Caco-2 (cell line): ENCODE data around the gene CDKAL1. TPM values are rescaled to one million over a fixed set of nuclear protein-coding genes. Genes with fewer than 3 reads are reported as not detected.
"Not testable (repeated sequence)": the region's sequence is repeated elsewhere in the genome, so short reads cannot be mapped to it uniquely, and the experiment has no call there.

ENCODE experiments used
- BruUV-seq: library from RNA; stranded (reverse); fragments of 400-500 nt; replicated peaks from 2 replicates; lab custom pipeline; 2021; lab: Mats Ljungman, UMichigan
- CTCF ChIA-PET: fragments of 300-600 bp; sonication (Branson Sonifier 250); formaldehyde crosslinking; loops from one replicate; lab custom pipeline; 2022; ENCODE audit warnings: antibody characterized with exemption; lab: Charles Lee
- POLR2A ChIA-PET: fragments of 300-600 bp; sonication (Branson Sonifier 250); formaldehyde crosslinking; loops from one replicate; lab custom pipeline; 2022; ENCODE audit warnings: antibody characterized with exemption; lab: Charles Lee
- DNase-seq, 2 experiments: peaks; one replicate each; pipeline versions ENCODE4 v3.0.0 to v3.0.0-alpha.2; 2020 to 2022
- H3K27me3 ChIP-seq: replicated peaks from 2 replicates; pipeline ENCODE4 v1.6.0; 2011; ENCODE audit warnings: low read length; ENCODE audit not compliant: control insufficient read depth, insufficient read depth
- H3K36me3 ChIP-seq: 2 replicates; pipeline ENCODE4 v1.5.1; 2011; ENCODE audit warnings: low read length; ENCODE audit not compliant: control insufficient read depth, insufficient read depth
- H3K4me1 ChIP-seq: fragments of 250-450 bp; sonication (Bioruptor Pico); 2 replicates; pipeline ENCODE4 v1.5.1; 2020; ENCODE audit warnings: mild to moderate bottlenecking
- H3K4me3 ChIP-seq: 2 replicates; pipeline ENCODE4 v1.5.1; 2011; ENCODE audit warnings: low read depth, mild to moderate bottlenecking, control low read depth, low read length
- H3K9me3 ChIP-seq: fragments of 250-450 bp; sonication (Bioruptor Pico); 2 replicates; pipeline ENCODE4 v1.5.1; 2020; ENCODE audit warnings: mild to moderate bottlenecking, moderate library complexity
- H3K27ac Mint-ChIP-seq: one replicate; pipeline ENCODE4 v1.8.0; 2022; ENCODE audit warnings: mixed read lengths; ENCODE audit not compliant: unreplicated experiment
- H3K27me3 Mint-ChIP-seq: one replicate; pipeline ENCODE4 v1.8.0; 2022; ENCODE audit warnings: mixed read lengths; ENCODE audit not compliant: insufficient read depth, unreplicated experiment
- H3K36me3 Mint-ChIP-seq: one replicate; pipeline ENCODE4 v1.8.0; 2022; ENCODE audit warnings: mild to moderate bottlenecking, mixed read lengths; ENCODE audit not compliant: insufficient read depth, unreplicated experiment
- H3K4me1 Mint-ChIP-seq: one replicate; pipeline ENCODE4 v1.8.0; 2022; ENCODE audit warnings: low read depth, mixed read lengths; ENCODE audit not compliant: unreplicated experiment
- H3K4me3 Mint-ChIP-seq: one replicate; pipeline ENCODE4 v1.8.0; 2022; ENCODE audit warnings: mild to moderate bottlenecking, moderate library complexity, mixed read lengths; ENCODE audit not compliant: unreplicated experiment
- H3K9me3 Mint-ChIP-seq: one replicate; pipeline ENCODE4 v1.8.0; 2022; ENCODE audit warnings: mixed read lengths; ENCODE audit not compliant: unreplicated experiment
- intact Hi-C: fragments of 100-400 bp; cut with micrococcal nuclease; formaldehyde crosslinking; loops from one replicate; pipeline ENCODE4 v1.10.0; 2022; ENCODE audit not compliant: unreplicated experiment
- total RNA-seq: library from RNA; stranded (reverse); gene quantifications from 2 replicates; pipeline ENCODE4 v1.2.3, GENCODE V29; 2022
- TF ChIP-seq, protein P1 (sequence below), 2 experiments: fragments of 200-600 bp in 1 of 2; IDR thresholded peaks; 1 replicate in 1 of 2; 2 replicates in 1 of 2; pipeline versions ENCODE4 v1.5.1 to v1.8.0; 2011 to 2022; ENCODE audit warnings: antibody characterized with exemption in 1 of 2, control low read depth in 1 of 2, inconsistent platforms in 1 of 2, low read depth in 1 of 2, low read length in 1 of 2, mild to moderate bottlenecking in 1 of 2, moderate library complexity in 1 of 2; ENCODE audit not compliant: insufficient read depth in 1 of 2, severe bottlenecking in 1 of 2, unreplicated experiment in 1 of 2

The CDKAL1 gene
- total RNA-seq, 1 experiment from 2014 or later = 18.7 TPM

DNA sequence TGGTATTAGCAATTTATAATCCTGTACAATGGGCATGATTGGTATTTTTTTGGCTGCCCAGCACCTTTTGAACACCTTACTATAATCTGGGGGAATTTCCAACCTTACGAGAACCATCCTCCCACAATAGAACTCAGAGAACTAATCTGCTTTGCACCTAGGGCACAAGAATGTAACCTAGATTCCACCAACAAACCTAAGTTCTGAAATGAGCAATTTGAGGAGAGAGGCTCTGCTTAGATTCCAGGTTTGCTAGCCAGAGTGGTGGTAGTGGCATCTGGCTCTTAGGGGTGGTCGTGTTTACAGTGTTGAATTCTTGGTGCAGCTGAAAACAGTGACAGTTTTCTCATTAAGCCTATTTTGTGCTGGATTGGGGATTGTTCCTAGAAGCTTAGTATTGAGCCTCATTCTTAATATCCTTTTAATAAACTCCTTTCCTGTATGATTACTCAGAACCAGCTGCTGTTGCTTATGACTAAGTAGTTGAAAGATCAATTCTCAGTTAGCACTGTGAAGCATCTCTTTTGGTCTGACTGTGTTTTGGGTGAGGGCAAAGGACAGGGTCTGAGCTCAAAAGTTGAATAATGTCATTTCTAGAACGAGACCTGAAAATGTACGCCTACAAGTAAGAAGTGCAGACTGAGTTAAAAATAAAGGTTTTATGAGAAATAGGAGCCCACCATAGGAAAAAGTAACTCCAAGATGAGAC is 385.6 kb downstream of the CDKAL1 start:
- no TSS peak for BruUV-seq
- H3K27me3 Mint-ChIP-seq = no peaks in the 10 kb centered on the region

DNA sequence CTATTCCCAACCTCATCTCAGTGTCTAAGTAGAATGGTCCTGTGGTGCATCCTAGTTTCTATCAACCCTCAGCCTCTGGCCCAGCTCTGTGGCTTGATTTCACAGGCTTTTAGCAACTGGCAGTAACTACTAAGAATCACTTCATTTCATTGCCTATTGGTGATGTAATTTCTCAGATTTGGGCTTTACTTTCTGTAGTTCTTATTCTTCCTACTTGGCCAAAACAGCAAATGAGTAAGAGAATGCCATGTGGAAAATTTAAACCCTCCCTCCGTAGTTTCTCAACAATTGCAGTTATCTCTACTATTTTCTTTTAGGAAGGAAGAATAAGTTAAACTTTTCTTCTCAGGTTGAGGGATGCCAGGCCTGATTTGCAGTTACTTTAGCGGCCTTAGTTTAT is 387.3 kb downstream of the CDKAL1 start:
- Mint-ChIP-seq H3K36me3 (no peaks in the 10 kb centered on the region), H3K9me3 (no peaks in the 10 kb centered on the region), H3K4me1 (peaks cover 6% of the 10 kb centered on the region), H3K27me3 (no peaks in the 10 kb centered on the region), H3K27ac (no peak overlapping the region), H3K4me3 (no peak overlapping the region)
- H3K9me3 ChIP-seq = no peaks in the 10 kb centered on the region
- H3K4me1 ChIP-seq = 0 out of 2 replicates have a peak, but pooled peaks cover 6% of the 10 kb centered on the region
- no TSS peak for BruUV-seq
- no peaks in the 10 kb centered on the region for H3K27me3 ChIP-seq
- no peak overlapping the region for H3K4me3 ChIP-seq
- POLR2A ChIA-PET = no interaction called here
- CTCF ChIA-PET = no interaction called here
- TF ChIP-seq, protein P1, sequence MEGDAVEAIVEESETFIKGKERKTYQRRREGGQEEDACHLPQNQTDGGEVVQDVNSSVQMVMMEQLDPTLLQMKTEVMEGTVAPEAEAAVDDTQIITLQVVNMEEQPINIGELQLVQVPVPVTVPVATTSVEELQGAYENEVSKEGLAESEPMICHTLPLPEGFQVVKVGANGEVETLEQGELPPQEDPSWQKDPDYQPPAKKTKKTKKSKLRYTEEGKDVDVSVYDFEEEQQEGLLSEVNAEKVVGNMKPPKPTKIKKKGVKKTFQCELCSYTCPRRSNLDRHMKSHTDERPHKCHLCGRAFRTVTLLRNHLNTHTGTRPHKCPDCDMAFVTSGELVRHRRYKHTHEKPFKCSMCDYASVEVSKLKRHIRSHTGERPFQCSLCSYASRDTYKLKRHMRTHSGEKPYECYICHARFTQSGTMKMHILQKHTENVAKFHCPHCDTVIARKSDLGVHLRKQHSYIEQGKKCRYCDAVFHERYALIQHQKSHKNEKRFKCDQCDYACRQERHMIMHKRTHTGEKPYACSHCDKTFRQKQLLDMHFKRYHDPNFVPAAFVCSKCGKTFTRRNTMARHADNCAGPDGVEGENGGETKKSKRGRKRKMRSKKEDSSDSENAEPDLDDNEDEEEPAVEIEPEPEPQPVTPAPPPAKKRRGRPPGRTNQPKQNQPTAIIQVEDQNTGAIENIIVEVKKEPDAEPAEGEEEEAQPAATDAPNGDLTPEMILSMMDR (IDR thresholded peaks at IDR 0.05; ENCODE audit: insufficient read depth in 1 of 2, low read depth in 1 of 2, low read length in 1 of 2, severe bottlenecking in 1 of 2, unreplicated experiment in 1 of 2) = no peak
- intact Hi-C loops = no loop called here
- no peaks in the 10 kb centered on the region for H3K36me3 ChIP-seq
- no peak for DNase-seq

More for the DNA sequence above, 385.6 kb downstream of the CDKAL1 start:
- CTCF ChIA-PET = no interaction called here
- POLR2A ChIA-PET = no interaction called here
- Mint-ChIP-seq H3K4me1 (peaks cover 6% of the 10 kb centered on the region), H3K4me3 (no peak overlapping the region), H3K36me3 (peaks cover 5% of the 10 kb centered on the region), H3K27ac (no peak overlapping the region), H3K9me3 (no peaks in the 10 kb centered on the region)
- H3K27me3 ChIP-seq = no peaks in the 10 kb centered on the region
- no peaks in the 10 kb centered on the region; the same call in 1 of the 2 replicates for H3K9me3 ChIP-seq
- DNase-seq = no peak
- H3K36me3 ChIP-seq = no peaks in the 10 kb centered on the region
- TF ChIP-seq, protein P1 (IDR thresholded peaks at IDR 0.05; ENCODE audit: insufficient read depth in 1 of 2, low read depth in 1 of 2, low read length in 1 of 2, severe bottlenecking in 1 of 2, unreplicated experiment in 1 of 2) = no peak
- H3K4me3 ChIP-seq = no peak overlapping the region
- 0 out of 2 replicates have a peak, but pooled peaks cover 6% of the 10 kb centered on the region for H3K4me1 ChIP-seq
- intact Hi-C loops = no loop called here

DNA sequence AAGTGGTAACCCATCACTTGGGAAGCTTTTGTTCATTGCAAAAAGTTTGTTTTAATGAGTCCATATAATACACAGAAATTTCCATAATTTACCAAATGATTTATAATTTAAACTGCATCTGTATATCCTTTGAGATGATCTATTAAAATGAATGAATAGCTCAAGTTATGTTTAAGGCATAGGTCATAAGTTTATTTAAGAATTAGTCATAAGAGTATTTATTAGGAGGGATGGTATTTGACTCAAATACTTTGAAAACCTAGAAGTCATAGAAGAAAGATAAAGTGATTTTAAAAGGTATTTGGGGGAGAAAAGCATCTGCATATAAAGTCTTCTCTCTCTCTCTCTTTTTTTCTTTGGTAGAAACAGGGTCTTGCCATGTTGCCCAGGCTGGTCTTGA is 388.5 kb downstream of the CDKAL1 start:
- Mint-ChIP-seq H3K36me3 (no peaks in the 10 kb centered on the region), H3K4me1 (peaks cover 6% of the 10 kb centered on the region)
- CTCF ChIA-PET = interaction anchor here (1.1 kb wide), 1 partner anchor 358 kb away, joined by 3 read pairs; no protein-coding TSS in a partner anchor

DNA sequence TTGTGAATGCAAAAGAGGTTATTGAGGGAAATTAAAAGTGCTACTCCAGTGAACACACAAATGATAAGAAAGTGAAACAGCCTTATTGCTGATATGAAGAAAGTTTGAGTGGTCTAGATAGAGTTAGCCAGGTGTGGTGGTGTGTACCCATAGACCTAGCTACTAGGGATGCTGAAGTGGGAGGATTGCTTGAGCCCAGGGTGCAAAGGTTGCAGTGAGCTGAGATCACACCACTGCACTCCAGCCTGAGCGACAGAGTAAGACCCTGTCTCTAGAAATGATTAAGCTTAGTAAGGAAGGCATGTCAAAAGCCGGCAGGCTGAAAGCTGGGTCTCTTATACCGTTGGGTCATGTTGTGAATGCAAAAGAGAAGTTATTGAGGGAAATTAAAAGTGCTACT is 389.8 kb downstream of the CDKAL1 start:
- H3K9me3 ChIP-seq, DNase-seq, H3K27me3 ChIP-seq, H3K4me1 ChIP-seq, H3K27me3 Mint-ChIP-seq, H3K27ac Mint-ChIP-seq, H3K36me3 Mint-ChIP-seq, intact Hi-C loops, POLR2A ChIA-PET, BruUV-seq, H3K36me3 ChIP-seq, H3K9me3 Mint-ChIP-seq, CTCF ChIA-PET, H3K4me3 ChIP-seq, H3K4me1 Mint-ChIP-seq, H3K4me3 Mint-ChIP-seq: not testable (repeated sequence)

More for the DNA sequence above, 388.5 kb downstream of the CDKAL1 start:
- H3K27me3 ChIP-seq = no peaks in the 10 kb centered on the region
- Mint-ChIP-seq H3K9me3 (no peaks in the 10 kb centered on the region), H3K27ac (no peak overlapping the region), H3K4me3 (no peak overlapping the region), H3K27me3 (no peaks in the 10 kb centered on the region)
- POLR2A ChIA-PET = no interaction called here
- TF ChIP-seq, protein P1 (IDR thresholded peaks at IDR 0.05; ENCODE audit: insufficient read depth in 1 of 2, low read depth in 1 of 2, low read length in 1 of 2, severe bottlenecking in 1 of 2, unreplicated experiment in 1 of 2) = no peak
- intact Hi-C loops = no loop called here
- no peaks in the 10 kb centered on the region for H3K36me3 ChIP-seq
- 0 out of 2 replicates have a peak, but pooled peaks cover 9% of the 10 kb centered on the region for H3K4me1 ChIP-seq
- no TSS peak for BruUV-seq
- H3K9me3 ChIP-seq = no peaks in the 10 kb centered on the region
- H3K4me3 ChIP-seq = no peak overlapping the region
- DNase-seq = no peak
